Esophagus muscularis mucosa (tissue), 3 donors: ENCODE results near the gene SPTBN4.

ENCODE experiments used
- CTCF ChIP-seq, 3 experiments: fragments of 200-600 bp in 2 of 3; fragments of 450-650 bp in 1 of 3; sonication (generic) in 2 of 3; IDR thresholded peaks; one replicate each; pipeline ENCODE4 v1.5.1; 2017 to 2019; ENCODE audit warnings: antibody characterized with exemption in 3 of 3, mild to moderate bottlenecking in 2 of 3, moderate library complexity in 1 of 3
- POLR2A ChIP-seq: fragments of 450-650 bp; IDR thresholded peaks from one replicate; pipeline ENCODE4 v1.6.1; 2017; ENCODE audit warnings: antibody characterized with exemption, moderate library complexity, mild to moderate bottlenecking, low read depth
- POLR2AphosphoS5 ChIP-seq, 2 donors: sonication (generic); formaldehyde crosslinking; IDR thresholded peaks; one replicate each; pipeline ENCODE4 v1.6.1; 2017; ENCODE audit warnings: antibody characterized with exemption in 2 of 2

GRCh38 chr19:40621966-40622772 is 155.4 kb downstream of the SPTBN4 start:
- TF ChIP-seq CTCF (IDR thresholded peaks at IDR 0.05) (no peak), POLR2AphosphoS5 (IDR thresholded peaks at IDR 0.05) (no peak), POLR2A (no peak)
